ENCODE data around the gene TPPP.
"Not testable (repeated sequence)": the region's sequence is repeated elsewhere in the genome, so short reads cannot be mapped to it uniquely, and the experiment has no call there.

The TPPP gene

GRCh38 chr5:693271-694041 is at the start of gene TPPP:
Gene TPPP, minus strand, starts transcription at chr5:693352. Its CDS starts 15,292 bp downstream, at chr5:678060.
- DNase-seq: peak; percentile 50

DNA sequence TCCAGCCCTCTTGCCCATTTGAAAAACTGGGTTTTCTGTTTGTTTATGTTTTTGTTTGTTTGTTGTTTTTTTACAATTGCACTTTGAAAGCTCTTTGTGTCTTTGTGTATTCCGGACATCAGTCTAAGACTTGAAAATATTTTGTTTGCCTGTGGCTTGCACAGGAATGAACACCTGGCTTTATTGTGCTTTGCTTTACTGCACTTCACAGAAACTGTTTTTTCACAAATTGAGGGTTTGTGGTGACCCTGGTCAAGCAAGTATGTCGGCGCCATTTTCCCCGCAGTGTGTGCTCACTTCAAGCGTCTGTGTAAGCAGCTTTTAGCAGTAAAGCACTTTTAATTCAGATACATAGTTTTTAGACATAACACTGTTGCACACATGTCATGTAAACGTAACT is 49.1 kb upstream of the TPPP start:
- DNase-seq: not testable (repeated sequence)

GRCh38 chr5:734145-734544 is 41.0 kb upstream of the TPPP start:
- not testable (repeated sequence) for DNase-seq

DNA sequence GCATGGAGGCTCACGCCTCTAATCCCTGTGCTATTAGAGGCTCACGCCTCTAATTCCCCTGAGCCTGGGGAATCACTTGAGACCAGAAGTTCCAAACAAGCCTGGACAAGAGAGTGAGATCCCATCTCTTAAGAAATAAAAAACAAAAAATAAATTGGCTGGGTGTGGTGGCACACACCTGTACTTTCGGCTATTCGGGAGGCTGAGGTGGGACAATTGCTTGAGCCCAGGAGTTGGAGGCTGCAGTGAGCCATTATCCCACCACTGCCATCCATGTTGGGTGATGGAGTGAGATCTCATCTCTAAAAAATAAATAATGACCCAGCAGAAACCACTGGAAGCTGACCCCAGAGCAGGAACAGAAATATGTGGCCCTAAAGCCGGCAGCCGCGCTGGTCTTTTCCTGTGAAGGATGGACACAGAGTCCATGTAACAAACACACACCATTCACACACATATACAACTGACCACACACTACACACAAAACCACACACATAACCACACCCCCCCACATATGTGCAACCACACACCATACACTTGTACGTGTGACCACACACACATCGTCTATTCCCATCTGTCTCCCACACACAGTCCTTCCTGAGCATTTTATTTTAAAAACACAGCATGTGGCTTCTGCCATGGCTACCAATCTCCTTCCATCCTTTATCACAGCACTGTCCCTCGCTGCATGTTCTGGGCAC is 39.8 kb upstream of the TPPP start:
- DNase-seq: not testable (repeated sequence)

GRCh38 chr5:729225-729624 is 36.1 kb upstream of the TPPP start:
- DNase-seq: not testable (repeated sequence)

GRCh38 chr5:727087-727486 is 33.9 kb upstream of the TPPP start:
- not testable (repeated sequence) for DNase-seq

GRCh38 chr5:723865-724264 is 30.7 kb upstream of the TPPP start:
- not testable (repeated sequence) for DNase-seq

GRCh38 chr5:723309-723708 is 30.2 kb upstream of the TPPP start:
- DNase-seq: not testable (repeated sequence)

DNA sequence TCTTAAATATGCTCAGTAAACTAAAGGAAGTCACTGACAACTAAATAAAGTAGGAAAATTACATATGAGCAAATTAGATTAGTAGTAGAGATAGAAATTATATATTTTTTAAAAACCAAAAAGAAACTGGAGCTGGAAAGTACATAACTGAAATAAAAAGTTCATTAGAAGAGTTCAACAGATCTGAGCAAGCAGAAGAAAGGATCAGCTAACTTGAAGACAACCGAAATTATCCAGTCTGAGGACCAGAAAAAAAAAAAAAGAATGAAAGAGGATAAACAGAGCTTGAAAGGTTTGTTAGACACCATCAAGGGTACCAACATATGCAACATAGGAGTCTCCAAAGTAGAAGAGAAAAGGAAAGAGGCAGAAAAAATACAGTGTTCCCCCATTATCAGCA is 26.2 kb upstream of the TPPP start:
- not testable (repeated sequence) for DNase-seq

GRCh38 chr5:717143-717542 is 24.0 kb upstream of the TPPP start:
- DNase-seq: no peak

GRCh38 chr5:716740-717139 is 23.6 kb upstream of the TPPP start:
- DNase-seq: not testable (repeated sequence)

- not testable (repeated sequence) for DNase-seq
Observed at GRCh38 chr5:715636-716035, 22.5 kb upstream of the TPPP start.

DNA sequence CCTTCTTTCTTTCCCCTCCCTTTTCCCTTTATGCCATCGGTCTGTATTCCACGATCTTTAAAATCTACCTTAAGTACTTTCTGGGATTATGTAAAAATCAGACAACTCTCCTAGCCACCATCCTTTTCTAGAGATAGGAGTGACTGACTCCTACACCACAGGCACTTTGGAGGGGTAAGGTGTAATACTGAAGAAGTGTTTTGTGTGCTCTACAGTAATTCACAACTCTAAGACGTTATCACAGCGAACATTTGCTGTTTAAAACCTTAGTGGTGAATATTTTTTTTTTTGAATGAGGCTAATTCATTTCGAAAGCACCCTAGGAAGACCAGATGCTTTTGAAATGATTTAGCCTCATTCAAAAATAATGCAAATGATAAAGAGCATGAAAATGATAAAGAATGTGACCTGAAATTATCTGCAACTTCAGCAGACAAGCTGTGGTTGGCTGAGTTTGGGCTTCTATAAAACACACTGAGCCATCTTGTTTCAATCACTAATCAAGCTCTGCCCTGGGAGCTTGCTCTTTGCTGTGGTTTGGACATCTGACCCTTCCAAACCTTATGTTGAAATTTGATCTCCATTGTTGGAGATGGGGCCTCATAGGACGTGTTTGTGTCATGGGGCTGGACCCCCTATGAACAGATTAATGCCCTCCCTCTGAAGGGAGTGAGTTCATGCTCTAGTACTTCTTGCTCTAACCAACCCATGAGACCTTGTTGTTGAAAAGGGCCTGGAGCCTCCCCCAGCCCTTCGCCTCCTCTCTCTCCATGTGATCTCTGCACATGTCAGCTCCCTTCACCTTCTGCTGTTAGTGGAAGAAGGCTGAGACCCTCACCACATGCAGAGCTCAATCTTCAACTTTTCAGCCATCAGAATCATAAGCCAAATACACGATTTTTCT is 21.3 kb upstream of the TPPP start:
- DNase-seq: not testable (repeated sequence)

- DNase-seq: not testable (repeated sequence)
Observed at GRCh38 chr5:713686-714085, 20.5 kb upstream of the TPPP start.

- DNase-seq: not testable (repeated sequence)
Observed at GRCh38 chr5:708848-709517, 15.8 kb upstream of the TPPP start.

DNA sequence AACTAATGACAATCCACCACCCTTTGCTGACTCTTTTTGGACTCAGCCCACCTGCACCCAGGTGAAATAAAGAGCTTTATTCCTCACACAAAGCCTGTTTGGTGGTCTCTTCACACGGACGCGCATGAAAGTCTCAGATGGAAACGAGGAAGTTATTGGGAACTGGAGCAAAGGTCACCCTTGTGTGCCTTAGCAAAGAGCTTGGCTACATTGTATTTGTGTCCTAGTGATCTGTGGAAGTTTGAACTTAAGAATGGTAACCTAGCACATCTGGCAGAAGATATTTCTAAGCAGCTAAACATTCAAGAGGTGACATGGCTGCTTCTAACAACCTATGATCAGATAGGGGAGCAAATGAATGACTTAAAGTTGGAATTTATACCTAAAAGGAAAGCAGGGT is 15.2 kb upstream of the TPPP start:
- not testable (repeated sequence) for DNase-seq

GRCh38 chr5:706127-706526 is 13.0 kb upstream of the TPPP start:
- DNase-seq: not testable (repeated sequence)

DNA sequence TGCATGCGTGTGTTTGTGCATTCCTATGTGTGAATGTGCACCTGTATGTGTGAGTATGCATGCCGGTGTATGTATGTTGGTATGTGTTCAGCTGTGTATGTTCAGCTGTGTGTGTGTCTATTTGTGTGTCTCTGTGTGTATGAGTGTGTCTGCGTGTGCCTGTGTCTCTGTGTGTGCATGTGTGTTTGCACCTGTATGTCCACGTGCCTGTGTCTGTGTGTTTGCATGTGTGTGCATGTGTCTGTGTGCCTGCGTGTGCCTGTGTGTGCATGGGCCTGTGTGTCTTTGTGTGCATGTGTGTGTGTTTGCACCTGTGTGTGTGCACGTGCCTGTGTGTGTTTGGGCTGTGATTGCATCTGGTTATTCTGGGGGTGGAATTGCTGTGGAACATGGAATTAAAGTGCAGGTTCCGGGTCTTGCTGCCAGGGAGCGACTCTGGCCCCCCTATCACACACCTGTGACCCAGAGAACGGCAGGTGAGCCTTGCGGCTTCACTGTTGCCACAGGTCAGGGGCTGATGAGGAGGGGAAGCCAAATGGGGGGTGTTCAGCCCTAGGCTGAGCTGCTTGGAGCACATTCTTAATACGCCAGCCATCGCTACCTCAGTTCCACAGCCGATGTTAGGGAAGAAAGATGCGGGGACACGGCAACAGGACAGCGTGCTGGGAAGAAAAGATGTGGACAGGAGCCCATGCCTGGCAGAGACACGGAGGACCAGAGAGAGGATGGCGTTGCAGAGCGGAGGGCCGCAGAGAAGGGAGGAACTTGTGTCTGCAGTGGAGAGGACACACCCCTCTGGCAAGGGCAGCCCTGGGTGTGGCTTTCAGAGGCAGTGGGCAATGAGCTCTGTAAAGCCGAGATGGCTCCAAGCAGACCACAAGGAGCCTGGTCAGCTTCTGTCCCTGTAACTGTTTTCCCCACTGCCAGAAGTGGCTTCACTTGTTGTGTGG is 3.9 kb upstream of the TPPP start:
- not testable (repeated sequence) for DNase-seq

GRCh38 chr5:696191-696590 is 3.0 kb upstream of the TPPP start:
- DNase-seq: not testable (repeated sequence)

GRCh38 chr5:695475-695874 is 2.3 kb upstream of the TPPP start:
- not testable (repeated sequence) for DNase-seq

GRCh38 chr5:694042-694431 is 885 bp upstream of the TPPP start:
- not testable (repeated sequence) for DNase-seq
